Measurements from ENCODE around the gene SLC6A11. TPM values are rescaled to one million over a fixed set of nuclear protein-coding genes. Genes with fewer than 3 reads are reported as not detected.

SLC6A11 gene
- total and polyA plus RNA-seq, 3 donors from 2014 or later = 2.0 to 6.9 (median 3.9) TPM

DNA sequence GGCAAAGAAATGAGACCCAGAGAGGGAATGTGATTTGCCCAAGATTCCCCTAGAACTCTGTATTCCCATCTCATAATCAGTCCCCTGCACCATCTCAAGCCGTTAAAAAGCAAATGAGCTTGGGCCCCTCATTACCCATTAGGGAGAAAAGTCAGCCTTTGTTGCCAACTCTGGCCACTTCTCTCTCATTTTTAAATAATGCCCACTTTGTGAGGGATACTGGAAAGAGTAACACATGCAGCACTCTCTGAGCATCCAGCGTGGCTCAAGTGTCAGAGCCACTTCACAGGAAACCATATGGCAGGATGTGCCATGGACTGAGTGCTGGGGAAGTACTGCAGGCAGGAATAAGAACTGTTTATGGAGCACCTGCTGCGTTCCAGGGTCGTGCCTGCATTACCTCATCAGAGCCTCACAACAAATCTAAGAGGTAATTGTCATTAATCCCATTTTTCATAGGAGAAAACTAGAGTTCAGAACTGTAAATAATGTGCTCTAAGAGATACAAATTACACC, 126.7 kb downstream of the SLC6A11 start:
- intact Hi-C loops (cut with DNase I; ENCODE audit: low total_unique reads) = loop anchor here (5.0 kb wide), 1 partner anchor 185 kb away; no protein-coding TSS in a partner anchor
- 92% methylated on average over 4 of the region's 4 CpGs for WGBS, 2 donors
- no peak for DNase-seq

DNA sequence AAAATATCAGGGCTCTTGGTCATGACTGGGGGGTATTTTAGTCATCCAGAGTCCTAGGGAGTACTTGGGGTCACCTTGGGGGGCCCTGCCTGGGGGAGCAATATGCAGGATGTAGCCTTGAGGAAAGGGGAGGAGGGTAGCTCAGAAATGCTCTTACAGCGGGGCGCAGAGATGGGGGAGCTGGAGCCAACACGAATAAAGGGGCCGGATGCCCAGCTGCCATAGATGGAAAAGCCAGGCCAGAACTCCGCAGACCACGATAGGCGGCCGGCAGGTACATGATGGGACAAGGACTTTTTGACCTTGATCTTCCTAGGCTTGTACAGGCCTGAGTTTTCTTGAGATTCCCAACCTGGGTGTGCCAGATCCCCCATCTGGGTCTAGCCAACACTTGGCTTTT, 128.8 kb downstream of the SLC6A11 start:
- TF ChIP-seq, protein P1, sequence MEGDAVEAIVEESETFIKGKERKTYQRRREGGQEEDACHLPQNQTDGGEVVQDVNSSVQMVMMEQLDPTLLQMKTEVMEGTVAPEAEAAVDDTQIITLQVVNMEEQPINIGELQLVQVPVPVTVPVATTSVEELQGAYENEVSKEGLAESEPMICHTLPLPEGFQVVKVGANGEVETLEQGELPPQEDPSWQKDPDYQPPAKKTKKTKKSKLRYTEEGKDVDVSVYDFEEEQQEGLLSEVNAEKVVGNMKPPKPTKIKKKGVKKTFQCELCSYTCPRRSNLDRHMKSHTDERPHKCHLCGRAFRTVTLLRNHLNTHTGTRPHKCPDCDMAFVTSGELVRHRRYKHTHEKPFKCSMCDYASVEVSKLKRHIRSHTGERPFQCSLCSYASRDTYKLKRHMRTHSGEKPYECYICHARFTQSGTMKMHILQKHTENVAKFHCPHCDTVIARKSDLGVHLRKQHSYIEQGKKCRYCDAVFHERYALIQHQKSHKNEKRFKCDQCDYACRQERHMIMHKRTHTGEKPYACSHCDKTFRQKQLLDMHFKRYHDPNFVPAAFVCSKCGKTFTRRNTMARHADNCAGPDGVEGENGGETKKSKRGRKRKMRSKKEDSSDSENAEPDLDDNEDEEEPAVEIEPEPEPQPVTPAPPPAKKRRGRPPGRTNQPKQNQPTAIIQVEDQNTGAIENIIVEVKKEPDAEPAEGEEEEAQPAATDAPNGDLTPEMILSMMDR (IDR thresholded peaks at IDR 0.05) = no peak
- no peak for TF ChIP-seq POLR2A (IDR thresholded peaks at IDR 0.05)
- no peaks in the 10 kb centered on the region for H3K36me3 ChIP-seq (ENCODE audit: low read depth, missing control alignments)

More for the DNA sequence above, 126.7 kb downstream of the SLC6A11 start:
- Histone ChIP-seq H3K36me3 (ENCODE audit: low read depth, missing control alignments) (no peaks in the 10 kb centered on the region), H3K4me3 (no peak overlapping the region), H3K9me3 (no peaks in the 10 kb centered on the region), H3K27ac (no peak overlapping the region), H3K27me3 (no peaks in the 10 kb centered on the region), H3K4me1 (no peaks in the 10 kb centered on the region)
- TF ChIP-seq, protein P1 (IDR thresholded peaks at IDR 0.05) = no peak
- no peak for TF ChIP-seq POLR2A (IDR thresholded peaks at IDR 0.05)

DNA sequence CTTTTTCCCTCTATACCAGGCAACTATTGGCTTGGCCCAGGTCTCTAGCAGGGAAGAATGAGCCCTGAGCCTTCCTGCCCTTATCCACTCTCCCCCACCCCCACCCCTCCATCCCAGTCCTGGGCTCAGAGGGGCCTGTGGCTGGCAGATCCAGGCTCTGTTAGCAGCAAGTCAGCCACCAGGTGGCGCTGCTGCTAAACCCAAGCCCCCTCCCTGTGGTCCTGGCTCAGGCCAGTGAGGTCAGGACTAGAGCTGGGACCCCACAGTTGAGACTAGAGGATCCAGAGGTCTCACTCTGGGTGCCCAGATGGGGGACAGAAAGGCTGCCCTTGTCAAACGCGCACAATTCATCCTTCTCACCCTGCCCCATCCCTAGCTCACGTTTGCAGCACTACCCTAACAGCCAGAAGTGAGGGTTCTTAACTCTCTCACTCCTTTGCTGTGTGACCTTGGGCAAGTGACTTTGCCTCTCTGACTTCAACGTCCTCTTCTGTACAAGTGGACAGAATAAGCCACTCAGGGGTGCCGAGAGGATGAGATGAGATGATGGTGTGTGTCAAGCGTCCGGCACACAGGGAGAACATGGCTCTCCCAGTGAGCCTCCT, 129.8 kb downstream of the SLC6A11 start:
- peaks cover 12% of the 10 kb centered on the region for H3K4me1 ChIP-seq
- no peaks in the 10 kb centered on the region for H3K36me3 ChIP-seq (ENCODE audit: low read depth, missing control alignments)
- no peaks in the 10 kb centered on the region for H3K27me3 ChIP-seq
- DNase-seq = peak; percentile 85
- TF ChIP-seq POLR2A (IDR thresholded peaks at IDR 0.05) = no peak
- TF ChIP-seq, protein P1 (IDR thresholded peaks at IDR 0.05) = peak; percentile 70 to 97 (median 86)
- WGBS, 2 donors = 50 to 54% methylated on average over 7 to 8 of the region's 8 CpGs
- no peak overlapping the region for H3K27ac ChIP-seq
- intact Hi-C loops (cut with DNase I; ENCODE audit: low total_unique reads) = loop anchor here (5.0 kb wide), 1 partner anchor 112 kb away; no protein-coding TSS in a partner anchor
- no peak overlapping the region for H3K4me3 ChIP-seq
- H3K9me3 ChIP-seq = no peaks in the 10 kb centered on the region

More for the DNA sequence above, 128.8 kb downstream of the SLC6A11 start:
- DNase-seq = no peak
- intact Hi-C loops (cut with DNase I; ENCODE audit: low total_unique reads) = loop anchor here (5.0 kb wide), 2 partner anchors 112 to 188 kb away; no protein-coding TSS in a partner anchor
- Histone ChIP-seq H3K9me3 (no peaks in the 10 kb centered on the region), H3K4me1 (peaks cover 12% of the 10 kb centered on the region), H3K27ac (no peak overlapping the region), H3K4me3 (no peak overlapping the region), H3K27me3 (no peaks in the 10 kb centered on the region)
- 85 to 90% methylated on average over 8 of the region's 8 CpGs for WGBS, 2 donors

DNA sequence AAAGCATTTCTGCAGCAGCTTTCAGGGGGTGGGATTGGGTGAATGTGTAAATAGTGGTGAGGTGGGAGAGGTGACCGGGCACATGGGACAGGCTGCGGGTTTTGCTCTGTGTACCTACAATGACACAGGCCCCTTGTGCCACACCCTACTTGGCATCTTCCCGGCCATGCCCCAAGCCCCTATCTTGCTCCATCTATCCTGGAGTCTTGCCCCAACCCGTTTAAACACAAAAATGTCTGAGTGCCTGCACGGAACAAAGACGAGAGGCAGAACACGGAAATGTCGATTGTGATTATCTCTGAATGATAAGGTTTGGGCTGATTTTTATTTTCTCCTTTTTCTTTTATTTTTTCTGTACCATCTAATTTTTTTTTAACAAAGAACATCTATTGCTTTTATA, 130.5 kb downstream of the SLC6A11 start:
- Histone ChIP-seq H3K4me1 (peaks cover 12% of the 10 kb centered on the region), H3K36me3 (ENCODE audit: low read depth, missing control alignments) (no peaks in the 10 kb centered on the region), H3K27ac (no peak overlapping the region), H3K4me3 (no peak overlapping the region), H3K27me3 (no peaks in the 10 kb centered on the region), H3K9me3 (no peaks in the 10 kb centered on the region)
- intact Hi-C loops (cut with DNase I; ENCODE audit: low total_unique reads) = loop anchor here (5.0 kb wide), 1 partner anchor 111 kb away; no protein-coding TSS in a partner anchor
- no peak for TF ChIP-seq POLR2A (IDR thresholded peaks at IDR 0.05)
- TF ChIP-seq, protein P1 (IDR thresholded peaks at IDR 0.05) = no peak
- DNase-seq = no peak
- 68 to 71% methylated on average over 8 of the region's 8 CpGs for WGBS, 2 donors
